ENCODE measurements around the gene GART. TPM values are rescaled to one million over a fixed set of nuclear protein-coding genes. Genes with fewer than 3 reads are reported as not detected.
"Not testable (repeated sequence)": the region's sequence is repeated elsewhere in the genome, so short reads cannot be mapped to it uniquely, and the experiment has no call there.

GART gene
- total RNA-seq, 2 donors from 2014 or later: 164 to 184 TPM

DNA sequence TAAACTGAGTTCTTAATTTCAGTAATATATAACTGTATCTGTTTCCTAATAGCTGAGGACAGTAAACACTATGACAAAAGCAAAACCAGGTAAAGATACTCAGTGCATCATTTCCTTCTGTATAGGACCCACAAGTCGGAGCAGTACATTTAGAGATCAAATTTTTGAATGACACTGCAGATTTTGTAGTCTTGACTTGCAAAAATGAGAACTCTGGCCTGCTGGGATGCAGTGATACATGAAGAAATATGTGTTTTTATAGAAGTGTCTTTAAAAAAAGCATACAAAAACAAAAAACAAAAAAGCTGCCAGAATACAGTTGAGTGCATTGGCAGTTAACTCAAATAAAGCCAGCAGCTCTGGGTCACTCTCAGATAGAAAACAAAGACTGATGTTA lies 19.0 kb downstream of the GART start:
- H3K4me3 Mint-ChIP-seq: no peak overlapping the region
- H3K27ac Mint-ChIP-seq: no peak overlapping the region
- ATAC-seq (replicated peaks in 1 of 2) (no peak), DNase-seq (no peak)
- H3K27me3 Mint-ChIP-seq (ENCODE audit: low read depth): no peaks in the 10 kb centered on the region
- H3K36me3 Mint-ChIP-seq (ENCODE audit: insufficient read depth in 2 of 2): peaks cover 4 to 28% of the 10 kb centered on the region in 2 donors
- no peaks in the 10 kb centered on the region for H3K9me3 Mint-ChIP-seq
- no peaks in the 10 kb centered on the region for H3K4me1 Mint-ChIP-seq (ENCODE audit: low read depth)

DNA sequence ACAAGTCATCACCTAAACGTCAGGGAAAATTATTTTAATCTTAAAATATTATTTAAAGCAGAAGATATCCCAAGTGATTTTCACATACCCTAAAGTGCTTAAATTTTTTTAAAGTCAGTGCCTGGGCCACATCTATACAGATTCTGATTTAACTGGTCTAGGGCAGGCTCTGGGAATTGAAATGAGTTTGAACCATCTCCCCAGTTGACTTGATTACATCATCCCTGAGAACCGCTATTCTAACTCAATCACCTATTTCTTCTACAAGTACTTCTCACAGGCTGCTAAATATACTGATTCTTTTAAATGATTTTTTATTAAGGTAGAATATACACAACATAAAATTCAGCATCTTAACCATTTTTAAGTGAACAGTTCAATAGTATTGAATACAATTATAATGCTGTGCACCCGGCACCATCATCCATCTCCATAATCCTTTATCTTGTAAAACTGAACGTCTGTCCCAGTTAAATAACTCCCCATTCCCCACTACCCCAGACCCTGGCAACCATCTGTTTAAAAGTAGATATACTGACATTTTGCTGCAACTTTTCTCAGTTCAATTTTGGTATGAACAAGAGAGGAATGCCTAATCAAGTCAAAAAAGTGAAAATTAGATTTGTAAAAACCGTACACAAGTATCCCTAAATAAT lies 19.5 kb downstream of the GART start:
- Mint-ChIP-seq H3K27ac (no peak overlapping the region), H3K4me3 (no peak overlapping the region), H3K27me3 (ENCODE audit: low read depth) (no peaks in the 10 kb centered on the region), H3K9me3 (no peaks in the 10 kb centered on the region), H3K36me3 (ENCODE audit: insufficient read depth in 2 of 2) (peaks cover 4 to 27% of the 10 kb centered on the region in 2 donors), H3K4me1 (ENCODE audit: low read depth) (no peaks in the 10 kb centered on the region)
- no peak for ATAC-seq (replicated peaks in 1 of 2)
- DNase-seq: no peak

DNA sequence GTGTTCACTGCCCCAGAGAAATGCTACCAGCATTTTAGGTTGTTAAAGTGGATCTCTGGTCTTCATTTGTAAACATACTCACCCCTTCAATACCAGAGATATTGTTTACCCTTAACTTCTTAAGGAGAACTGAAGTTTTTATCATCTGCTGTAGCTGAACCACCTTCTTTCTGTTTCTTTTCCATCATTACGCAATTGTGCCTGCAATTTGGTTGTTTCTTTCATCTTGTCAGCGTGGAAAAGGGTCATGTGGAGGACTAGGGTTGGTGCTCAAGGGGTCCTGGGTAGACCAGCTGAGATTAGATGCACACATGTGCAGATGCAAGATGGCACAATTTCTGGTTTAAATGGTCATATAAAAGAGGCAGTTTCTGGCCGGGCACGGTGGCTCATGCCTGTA lies 23.0 kb downstream of the GART start:
- no peak overlapping the region for H3K27ac Mint-ChIP-seq
- ATAC-seq (replicated peaks in 1 of 2) (no peak), DNase-seq (no peak)
- H3K4me3 Mint-ChIP-seq: no peak overlapping the region
- H3K9me3 Mint-ChIP-seq: no peaks in the 10 kb centered on the region
- peaks cover 18% of the 10 kb centered on the region for H3K4me1 Mint-ChIP-seq (ENCODE audit: low read depth)
- no peaks in the 10 kb centered on the region for H3K27me3 Mint-ChIP-seq (ENCODE audit: low read depth)
- H3K36me3 Mint-ChIP-seq (ENCODE audit: insufficient read depth in 2 of 2): peaks cover 11 to 42% of the 10 kb centered on the region in 2 donors

DNA sequence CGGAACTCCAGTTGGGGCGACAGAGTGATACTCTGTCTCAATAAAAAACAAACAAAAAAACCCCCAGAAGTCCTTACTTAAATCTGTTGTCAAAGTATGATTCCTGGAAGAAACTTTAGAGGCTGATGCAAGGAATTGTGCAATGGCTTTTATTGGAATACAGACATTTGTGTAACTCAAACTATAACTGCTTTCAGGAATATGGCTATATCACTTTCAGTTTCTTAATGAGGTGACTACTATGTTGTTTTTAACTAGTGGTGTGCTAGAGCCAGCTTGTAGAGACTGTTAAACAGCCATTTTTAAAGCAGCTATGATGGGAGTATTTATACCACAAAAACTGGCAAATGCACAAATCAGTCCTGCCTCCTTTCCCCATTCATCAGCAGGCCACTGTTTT lies 27.7 kb downstream of the GART start:
- Mint-ChIP-seq H3K4me1 (ENCODE audit: low read depth) (peaks cover 18% of the 10 kb centered on the region), H3K4me3 (no peak overlapping the region), H3K27ac (peak overlapping the region; percentile 58), H3K36me3 (ENCODE audit: insufficient read depth in 2 of 2) (peaks cover 14 to 52% of the 10 kb centered on the region in 2 donors), H3K27me3 (ENCODE audit: low read depth) (no peaks in the 10 kb centered on the region), H3K9me3 (no peaks in the 10 kb centered on the region)
- peak in 1 of 2 donors; percentile 71 for ATAC-seq (replicated peaks in 1 of 2)
- DNase-seq: no peak

DNA sequence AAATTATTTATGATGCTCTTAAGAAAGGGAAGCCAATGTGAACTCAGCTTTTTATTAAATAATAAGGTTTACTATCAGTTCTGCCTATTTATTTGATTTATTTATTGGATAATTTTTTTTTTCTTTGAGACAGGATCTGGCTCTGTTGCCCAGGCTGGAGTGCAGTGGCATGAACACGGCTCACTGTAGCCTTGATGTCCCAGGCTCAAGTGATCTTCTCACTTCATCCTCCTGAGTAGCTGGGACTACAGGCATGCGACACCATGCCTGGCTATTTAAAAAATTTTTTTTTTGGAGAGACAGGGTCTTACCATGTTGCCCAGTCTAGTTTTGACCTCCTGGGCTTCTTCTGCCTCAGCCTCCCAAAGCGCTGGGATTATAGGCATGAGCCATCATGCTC lies 29.4 kb downstream of the GART start:
- H3K4me1 Mint-ChIP-seq (ENCODE audit: low read depth): peaks cover 18% of the 10 kb centered on the region
- ATAC-seq (replicated peaks in 1 of 2) (no peak), DNase-seq (no peak)
- no peaks in the 10 kb centered on the region for H3K9me3 Mint-ChIP-seq
- H3K4me3 Mint-ChIP-seq: no peak overlapping the region
- no peak overlapping the region for H3K27ac Mint-ChIP-seq
- peaks cover 14 to 52% of the 10 kb centered on the region in 2 donors for H3K36me3 Mint-ChIP-seq (ENCODE audit: insufficient read depth in 2 of 2)
- no peaks in the 10 kb centered on the region for H3K27me3 Mint-ChIP-seq (ENCODE audit: low read depth)

DNA sequence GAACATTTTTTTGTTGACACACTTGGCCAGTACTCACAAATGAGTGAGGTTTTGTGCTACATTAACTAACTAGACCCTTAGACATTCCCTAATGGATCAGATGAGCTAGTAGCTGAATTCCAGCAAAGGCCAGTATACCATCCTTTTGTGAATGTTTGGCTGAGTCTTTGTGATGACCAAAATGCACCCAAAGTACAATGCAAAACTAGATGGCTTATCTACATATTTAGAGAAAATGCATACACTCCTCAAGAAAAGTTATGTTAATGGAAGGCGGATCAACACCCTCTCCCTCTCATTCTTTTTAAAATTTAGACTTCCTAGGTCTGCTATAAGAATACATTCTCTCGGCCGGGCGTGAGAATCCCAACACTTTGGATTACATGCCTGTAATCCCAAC lies 30.3 kb downstream of the GART start:
- no peaks in the 10 kb centered on the region for H3K9me3 Mint-ChIP-seq
- H3K27me3 Mint-ChIP-seq (ENCODE audit: low read depth): no peaks in the 10 kb centered on the region
- ATAC-seq (replicated peaks in 1 of 2): no peak
- H3K4me3 Mint-ChIP-seq: no peak overlapping the region
- peaks cover 18% of the 10 kb centered on the region for H3K4me1 Mint-ChIP-seq (ENCODE audit: low read depth)
- H3K27ac Mint-ChIP-seq: no peak overlapping the region
- DNase-seq: no peak
- peaks cover 17 to 54% of the 10 kb centered on the region in 2 donors for H3K36me3 Mint-ChIP-seq (ENCODE audit: insufficient read depth in 2 of 2)

DNA sequence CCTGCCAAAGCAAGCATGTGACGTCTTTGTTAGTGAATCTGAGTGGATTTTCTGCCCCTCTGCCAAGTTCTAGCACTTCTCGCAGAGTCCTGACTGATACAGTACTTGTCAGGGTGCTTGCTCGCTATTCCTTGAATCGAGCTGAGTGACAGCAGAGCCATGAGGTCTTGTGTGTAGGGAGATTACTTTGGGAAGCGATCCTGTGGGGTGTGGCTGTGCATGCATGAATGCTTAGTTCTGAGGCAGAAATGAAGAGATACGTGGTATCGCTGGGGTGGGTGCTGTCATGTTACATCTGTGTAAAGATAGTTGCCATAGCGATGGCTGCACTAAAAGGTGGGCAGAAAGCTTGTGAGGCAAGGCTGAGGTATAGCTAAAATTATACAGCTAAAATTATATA lies 31.1 kb downstream of the GART start:
- no peak for DNase-seq
- ATAC-seq (replicated peaks in 1 of 2): no peak
- H3K36me3 Mint-ChIP-seq (ENCODE audit: insufficient read depth in 2 of 2): peaks cover 13 to 55% of the 10 kb centered on the region in 2 donors
- no peaks in the 10 kb centered on the region for H3K9me3 Mint-ChIP-seq
- H3K4me1 Mint-ChIP-seq (ENCODE audit: low read depth): peaks cover 18% of the 10 kb centered on the region
- H3K4me3 Mint-ChIP-seq: no peak overlapping the region
- no peak overlapping the region for H3K27ac Mint-ChIP-seq
- no peaks in the 10 kb centered on the region for H3K27me3 Mint-ChIP-seq (ENCODE audit: low read depth)

DNA sequence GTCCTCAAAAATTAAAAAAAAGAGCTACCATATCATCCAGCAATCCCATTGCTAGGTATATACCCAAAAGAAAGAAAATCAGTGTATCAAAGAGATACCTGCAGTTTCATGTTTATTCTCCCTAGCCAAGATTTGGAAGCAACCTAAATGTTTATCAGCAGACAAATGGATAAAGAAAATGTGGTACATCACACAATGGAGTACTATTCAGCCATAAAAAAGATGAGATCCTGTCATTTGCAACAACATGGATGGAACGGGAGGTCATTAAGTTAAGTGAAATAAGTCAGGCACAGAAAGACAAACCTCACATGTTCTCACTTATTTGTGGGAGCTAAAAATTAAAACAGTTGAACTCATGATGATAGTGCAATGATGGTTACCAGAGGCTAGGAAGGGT lies 34.9 kb downstream of the GART start:
- H3K36me3 Mint-ChIP-seq (ENCODE audit: insufficient read depth in 2 of 2): peaks cover 7 to 63% of the 10 kb centered on the region in 2 donors
- not testable (repeated sequence) for DNase-seq; H3K27ac Mint-ChIP-seq; H3K27me3 Mint-ChIP-seq (ENCODE audit: low read depth); H3K9me3 Mint-ChIP-seq; ATAC-seq (replicated peaks in 1 of 2); H3K4me1 Mint-ChIP-seq (ENCODE audit: low read depth); H3K4me3 Mint-ChIP-seq

DNA sequence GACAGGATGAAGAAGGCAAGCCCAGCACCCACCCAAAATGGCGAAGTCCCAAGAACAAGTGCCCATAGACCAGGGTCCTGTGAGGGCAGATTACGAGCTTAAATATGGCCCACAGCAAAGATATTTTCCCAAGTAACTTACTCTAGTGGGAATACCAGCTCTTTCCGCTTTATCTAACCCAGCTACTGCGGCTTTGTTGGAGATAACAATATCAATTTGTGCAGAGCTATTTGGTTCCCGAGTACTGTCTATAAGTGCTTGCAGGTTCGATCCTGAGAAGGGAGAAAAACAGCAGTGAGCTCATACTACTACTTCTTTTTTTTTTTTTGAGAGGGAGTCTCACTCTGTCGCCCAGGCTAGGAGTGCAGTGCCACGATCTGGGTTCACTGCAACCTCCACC lies 36.1 kb downstream of the GART start:
- Mint-ChIP-seq H3K27me3 (ENCODE audit: low read depth) (no peaks in the 10 kb centered on the region), H3K4me3 (no peak overlapping the region), H3K27ac (peak overlapping the region; percentile 33), H3K36me3 (ENCODE audit: insufficient read depth in 2 of 2) (peaks cover 6 to 56% of the 10 kb centered on the region in 2 donors), H3K4me1 (ENCODE audit: low read depth) (no peaks in the 10 kb centered on the region), H3K9me3 (no peaks in the 10 kb centered on the region)
- DNase-seq (no peak), ATAC-seq (replicated peaks in 1 of 2) (no peak)

DNA sequence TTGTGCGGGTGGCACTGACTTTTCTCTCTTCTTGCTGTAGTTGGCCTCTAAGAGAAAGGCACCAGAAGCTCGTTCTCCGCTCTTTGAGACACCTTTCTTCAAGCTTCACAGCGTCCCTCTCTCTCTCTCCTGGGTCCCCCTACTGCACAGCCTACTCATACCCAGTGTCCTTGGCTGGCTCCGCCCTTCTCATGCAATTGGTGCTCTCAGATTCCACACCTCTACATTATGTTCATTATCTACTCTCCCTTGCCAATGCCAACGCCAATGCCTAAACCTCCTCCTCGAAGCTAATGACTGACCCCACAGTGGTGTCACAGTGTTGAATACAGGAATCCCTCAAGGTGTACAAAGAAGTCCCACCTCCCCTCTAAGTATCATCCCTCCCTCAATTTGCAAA lies 45.6 kb downstream of the GART start:
- ATAC-seq (replicated peaks in 1 of 2) (no peak), DNase-seq (no peak)
- Mint-ChIP-seq H3K9me3 (no peaks in the 10 kb centered on the region), H3K27me3 (ENCODE audit: low read depth) (no peaks in the 10 kb centered on the region), H3K4me1 (ENCODE audit: low read depth) (peaks cover 12% of the 10 kb centered on the region), H3K36me3 (ENCODE audit: insufficient read depth in 2 of 2) (no peaks in the 10 kb centered on the region), H3K27ac (no peak overlapping the region), H3K4me3 (no peak overlapping the region)

DNA sequence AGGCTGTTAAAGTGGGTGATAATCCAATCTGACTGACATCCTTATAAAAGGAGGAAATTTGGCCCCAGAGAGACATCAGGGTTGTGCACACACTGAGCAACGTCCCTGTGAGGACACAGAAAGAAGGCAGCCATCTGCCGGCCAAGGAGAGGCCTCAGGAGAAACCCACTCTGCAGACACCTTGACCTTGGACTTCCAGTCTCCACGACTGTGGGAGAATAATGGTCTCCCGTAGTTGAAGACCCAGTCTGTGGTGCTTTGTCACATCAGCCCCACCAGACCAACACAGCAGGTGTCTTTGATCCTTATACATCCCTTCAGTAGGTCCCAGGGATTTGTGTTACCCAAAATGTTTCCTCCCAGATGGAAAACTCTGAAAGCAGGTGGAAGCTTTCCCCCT lies 46.2 kb downstream of the GART start:
- Mint-ChIP-seq H3K4me3 (no peak overlapping the region), H3K27ac (no peak overlapping the region), H3K27me3 (ENCODE audit: low read depth) (no peaks in the 10 kb centered on the region), H3K9me3 (no peaks in the 10 kb centered on the region), H3K4me1 (ENCODE audit: low read depth) (peaks cover 14% of the 10 kb centered on the region), H3K36me3 (ENCODE audit: insufficient read depth in 2 of 2) (no peaks in the 10 kb centered on the region)
- ATAC-seq (replicated peaks in 1 of 2) (no peak), DNase-seq (no peak)

DNA sequence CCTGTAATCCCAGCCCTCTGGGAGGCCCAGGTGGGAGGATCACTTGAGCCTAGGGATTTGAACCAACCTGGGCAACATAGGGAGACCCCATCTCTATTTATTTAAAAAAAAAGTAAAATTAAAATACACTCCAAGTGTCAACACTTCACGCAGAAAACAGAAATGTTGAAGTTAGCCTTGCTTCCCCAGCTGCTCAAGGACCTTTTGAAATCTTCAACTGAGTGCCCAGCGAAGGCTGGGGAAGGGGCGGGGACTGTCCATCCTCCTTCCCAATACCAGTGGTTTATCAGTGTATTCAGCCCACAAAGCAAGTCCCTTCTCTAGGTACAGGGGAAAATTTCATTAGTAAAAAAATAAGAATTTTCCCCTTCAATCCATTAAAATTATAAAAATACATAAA lies 48.2 kb downstream of the GART start:
- Mint-ChIP-seq H3K4me1 (ENCODE audit: low read depth) (peaks cover 18% of the 10 kb centered on the region), H3K36me3 (ENCODE audit: insufficient read depth in 2 of 2) (no peaks in the 10 kb centered on the region), H3K27ac (no peak overlapping the region), H3K4me3 (peak overlapping the region in 1 of 2 donors; percentile 31), H3K27me3 (ENCODE audit: low read depth) (no peaks in the 10 kb centered on the region), H3K9me3 (no peaks in the 10 kb centered on the region)
- DNase-seq (no peak), ATAC-seq (replicated peaks in 1 of 2) (no peak)

DNA sequence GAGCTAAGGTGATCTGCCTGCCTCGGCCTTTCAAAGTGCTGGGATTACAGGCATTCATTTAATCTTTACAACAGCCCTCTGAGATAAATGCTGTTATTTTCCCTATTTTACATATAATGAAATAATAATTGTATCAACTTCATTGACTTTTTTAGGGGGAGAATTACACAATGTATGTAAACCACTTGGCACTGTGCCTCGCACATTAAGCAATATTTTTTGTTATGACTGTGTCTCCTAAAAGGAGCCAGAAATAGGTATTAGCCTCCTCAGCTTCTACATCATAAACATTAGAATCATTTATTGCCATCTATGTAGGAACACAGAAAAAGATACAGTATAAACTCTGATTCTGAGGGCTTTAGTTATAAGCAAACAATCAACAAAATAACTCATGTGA lies 49.3 kb downstream of the GART start:
- DNase-seq (no peak), ATAC-seq (replicated peaks in 1 of 2) (no peak)
- Mint-ChIP-seq H3K9me3 (no peaks in the 10 kb centered on the region), H3K36me3 (ENCODE audit: insufficient read depth in 2 of 2) (no peaks in the 10 kb centered on the region), H3K4me3 (peak overlapping the region; percentile 32 to 87), H3K27me3 (ENCODE audit: low read depth) (no peaks in the 10 kb centered on the region), H3K27ac (no peak overlapping the region), H3K4me1 (ENCODE audit: low read depth) (peaks cover 18% of the 10 kb centered on the region)

DNA sequence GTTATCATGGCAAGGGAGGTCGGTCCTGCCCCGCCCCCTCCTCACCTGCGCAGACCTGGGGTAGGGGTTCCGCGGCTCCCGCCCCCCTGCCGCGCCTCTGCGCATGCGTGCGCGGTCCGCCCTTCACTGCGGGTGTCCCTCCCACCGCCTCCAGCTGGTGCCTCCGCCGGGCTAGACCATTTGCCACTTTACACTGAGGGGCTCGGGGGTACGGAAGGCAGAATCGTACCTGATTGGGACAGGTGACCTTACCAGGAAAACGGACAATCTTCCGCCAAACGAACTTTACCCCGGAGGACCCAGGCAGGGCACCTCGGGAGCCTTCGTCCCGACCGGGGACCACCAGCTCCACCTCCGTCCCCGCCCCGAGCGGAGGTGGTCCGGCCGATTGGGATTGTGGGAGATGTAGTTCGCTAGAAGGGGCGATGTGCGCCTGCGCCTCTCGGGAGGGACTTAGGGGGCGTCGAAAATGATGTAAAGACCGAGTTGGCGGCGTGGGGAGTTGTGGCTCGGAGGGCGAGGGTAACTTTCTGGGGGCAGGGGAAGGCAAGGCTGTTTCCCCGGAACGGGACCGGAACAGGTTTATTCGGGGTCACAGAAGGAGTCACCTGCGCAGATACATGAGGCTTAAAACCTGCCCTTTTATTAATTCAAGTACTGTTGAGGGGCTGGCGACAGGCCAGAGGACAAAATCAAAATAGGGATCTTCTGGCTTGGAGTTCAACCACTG lies 50.4 kb downstream of the GART start, which contains the start of gene DNAJC28:
Gene DNAJC28 (minus strand): TSS at position 344 of the 730 bp plus-strand sequence. CDS start 2,323 bp downstream, outside the sequence.
- H3K27ac Mint-ChIP-seq: peak within 1 kb of the TSS; percentile 91
- no peaks in the 10 kb centered on the region for H3K27me3 Mint-ChIP-seq (ENCODE audit: low read depth)
- no peaks in the 10 kb centered on the region for H3K9me3 Mint-ChIP-seq
- ATAC-seq (replicated peaks in 1 of 2) (peak; percentile 97 to 98), DNase-seq (peak; percentile 95)
- H3K36me3 Mint-ChIP-seq (ENCODE audit: insufficient read depth in 2 of 2): no peaks in the 10 kb centered on the region
- peaks cover 18% of the 10 kb centered on the region for H3K4me1 Mint-ChIP-seq (ENCODE audit: low read depth)
- peak within 1 kb of the TSS; percentile 87 for H3K4me3 Mint-ChIP-seq

All from activated T-cell treated with anti-CD3 and anti-CD28 coated beads, Interleukin-2, amount 50 U/mL, for 72 hours (primary cell).